PC-9 (cell line): ENCODE measurements around the gene PSTPIP1. TPM values are rescaled to one million over a fixed set of nuclear protein-coding genes. Genes with fewer than 3 reads are reported as not detected.

Source experiments
- BruUV-seq: library from RNA; stranded (reverse); fragments of 400-500 nt; replicated peaks from 2 replicates; lab custom pipeline; 2021; lab: Mats Ljungman, UMichigan
- CTCF ChIA-PET: fragments of 300-600 bp; sonication (Branson Sonifier 250); formaldehyde crosslinking; loops from one replicate; lab custom pipeline; 2022; ENCODE audit warnings: antibody characterized with exemption; lab: Charles Lee
- POLR2A ChIA-PET: fragments of 300-600 bp; sonication (Branson Sonifier 250); formaldehyde crosslinking; loops from one replicate; lab custom pipeline; 2022; ENCODE audit warnings: antibody characterized with exemption; ENCODE audit not compliant: unreplicated experiment; lab: Charles Lee
- DNase-seq, 2 experiments: peaks; one replicate each; pipeline versions ENCODE4 v3.0.0 to v3.0.0-alpha.2; 2015 to 2022; ENCODE audit warnings: mixed read lengths in 1 of 2
- H2AFZ ChIP-seq: fragments of 200-600 bp; sonication (generic); 2 replicates; pipeline ENCODE4 v1.8.1; 2017; ENCODE audit warnings: antibody characterized with exemption
- H3F3A ChIP-seq: fragments of 200-600 bp; sonication (generic); 2 replicates; pipeline ENCODE4 v1.8.1; 2017; ENCODE audit warnings: antibody characterized with exemption, mild to moderate bottlenecking, low read depth; ENCODE audit not compliant: insufficient read depth
- H3K27ac ChIP-seq: fragments of 200-600 bp; sonication (generic); 2 replicates; pipeline ENCODE4 v1.6.1; 2016; ENCODE audit warnings: mixed run types
- H3K27me3 ChIP-seq: fragments of 200-600 bp; sonication (generic); 2 replicates; pipeline ENCODE4 v1.6.1; 2016; ENCODE audit warnings: low read depth, mixed run types; ENCODE audit not compliant: insufficient read depth
- H3K36me3 ChIP-seq: fragments of 200-600 bp; sonication (generic); 2 replicates; pipeline ENCODE4 v1.6.1; 2016; ENCODE audit warnings: low read depth, mixed run types
- H3K4me1 ChIP-seq: fragments of 200-600 bp; sonication (generic); replicated peaks from 2 replicates; pipeline ENCODE4 v1.6.1; 2016; ENCODE audit warnings: mixed run types; ENCODE audit not compliant: insufficient read depth
- H3K4me2 ChIP-seq: fragments of 200-600 bp; sonication (generic); 2 replicates; pipeline ENCODE4 v1.6.1; 2017; ENCODE audit warnings: mixed run types
- H3K4me3 ChIP-seq: fragments of 200-600 bp; sonication (generic); 2 replicates; pipeline ENCODE4 v1.6.1; 2016; ENCODE audit warnings: mixed run types
- H3K79me2 ChIP-seq: fragments of 200-600 bp; sonication (generic); 2 replicates; pipeline ENCODE4 v1.6.1; 2017; ENCODE audit warnings: low read depth, mixed run types
- H3K9me2 ChIP-seq: fragments of 200-600 bp; sonication (generic); 2 replicates; pipeline ENCODE4 v1.8.1; 2017; ENCODE audit warnings: mild to moderate bottlenecking; ENCODE audit not compliant: insufficient read depth
- H3K9me3 ChIP-seq: fragments of 200-600 bp; sonication (generic); 2 replicates; pipeline ENCODE4 v1.8.1; 2016; ENCODE audit warnings: low read depth; ENCODE audit not compliant: insufficient read depth
- H4K20me1 ChIP-seq: fragments of 200-600 bp; sonication (generic); 2 replicates; pipeline ENCODE4 v1.8.1; 2017; ENCODE audit not compliant: insufficient read depth
- CTCF ChIP-seq: fragments of 200-600 bp; sonication (generic); conservative IDR thresholded peaks from 2 replicates; pipeline ENCODE4 v1.6.1; 2017; ENCODE audit warnings: mixed run types, antibody characterized with exemption, mild to moderate bottlenecking, moderate library complexity
- EZH2 ChIP-seq: fragments of 200-600 bp; sonication (generic); IDR thresholded peaks from 2 replicates; pipeline ENCODE4 v1.8.0; 2017; ENCODE audit warnings: antibody characterized with exemption, low read depth
- intact Hi-C: fragments of 100-400 bp; cut with micrococcal nuclease; formaldehyde crosslinking; loops from one replicate; pipeline ENCODE4 v1.10.0; 2022; ENCODE audit not compliant: unreplicated experiment
- total RNA-seq: library from RNA; stranded (reverse); gene quantifications from 2 replicates; pipeline ENCODE4 v1.2.3, GENCODE V29; 2021

The PSTPIP1 gene
- total RNA-seq, 1 experiment from 2014 or later = not detected

GRCh38 chr15:77017761-77018720, 23.1 kb downstream of the PSTPIP1 start:
- Histone ChIP-seq H3K4me3 (no peak overlapping the region), H3K9me2 (no peaks in the 10 kb centered on the region), H3K9me3 (no peaks in the 10 kb centered on the region), H2AFZ (no peak overlapping the region), H3K27ac (no peak overlapping the region), H3K27me3 (no peaks in the 10 kb centered on the region), H3F3A (no peaks in the 10 kb centered on the region), H3K4me1 (peaks cover 10% of the 10 kb centered on the region; the same call in 1 of the 2 replicates), H3K79me2 (no peaks in the 10 kb centered on the region), H3K36me3 (no peaks in the 10 kb centered on the region), H4K20me1 (no peaks in the 10 kb centered on the region), H3K4me2 (no peak overlapping the region)
- no TSS peak for BruUV-seq
- CTCF ChIA-PET = no interaction called here
- TF ChIP-seq CTCF = no peak
- no peak for TF ChIP-seq EZH2
- POLR2A ChIA-PET = no interaction called here
- intact Hi-C loops = no loop called here
- no peak for DNase-seq

DNA sequence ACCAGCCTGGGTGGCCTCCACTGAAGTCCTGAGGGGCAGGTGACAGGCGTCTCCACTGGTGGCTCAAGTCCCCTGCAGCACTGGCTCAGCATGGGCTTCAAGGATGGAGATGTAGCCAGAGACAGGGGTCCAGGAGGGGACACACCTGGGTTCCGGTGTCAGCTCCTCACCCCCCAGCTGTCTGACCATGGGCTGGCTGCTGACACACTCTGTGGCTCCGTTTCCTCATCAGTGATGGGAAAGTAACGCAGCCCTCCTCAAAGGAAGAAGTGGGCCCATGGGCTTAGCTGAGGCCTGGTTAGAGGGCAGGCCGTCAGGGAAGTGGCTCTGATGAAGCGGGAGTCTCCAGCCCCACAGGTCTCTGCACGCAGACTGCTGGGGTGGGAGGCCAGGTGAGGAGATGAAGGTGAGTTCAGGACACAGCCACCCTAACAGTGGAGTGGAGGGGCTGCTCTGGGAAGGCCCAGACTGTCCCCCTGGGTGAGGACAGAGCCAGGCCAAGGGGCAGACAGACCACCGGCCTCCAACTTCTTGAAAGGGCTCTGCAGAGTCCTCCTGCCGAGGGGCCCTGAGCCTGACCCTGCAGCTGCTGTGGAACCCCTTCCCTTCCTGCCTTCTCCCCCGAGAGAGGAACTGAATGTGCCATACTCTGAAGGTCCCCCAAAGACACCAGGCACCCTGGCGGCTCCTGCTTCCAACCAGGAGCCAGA, 24.0 kb downstream of the PSTPIP1 start:
- Histone ChIP-seq H3K27me3 (no peaks in the 10 kb centered on the region), H3F3A (no peaks in the 10 kb centered on the region), H3K4me1 (peaks cover 4% of the 10 kb centered on the region; the same call in 1 of the 2 replicates), H3K4me2 (no peak overlapping the region), H3K27ac (no peak overlapping the region), H3K9me2 (no peaks in the 10 kb centered on the region), H4K20me1 (no peaks in the 10 kb centered on the region), H2AFZ (no peak overlapping the region), H3K79me2 (no peaks in the 10 kb centered on the region), H3K4me3 (no peak overlapping the region), H3K9me3 (no peaks in the 10 kb centered on the region), H3K36me3 (no peaks in the 10 kb centered on the region)
- TF ChIP-seq EZH2 = no peak
- TF ChIP-seq CTCF = no peak
- intact Hi-C loops = no loop called here
- POLR2A ChIA-PET = no interaction called here
- CTCF ChIA-PET = no interaction called here
- no peak for DNase-seq
- BruUV-seq = no TSS peak

DNA sequence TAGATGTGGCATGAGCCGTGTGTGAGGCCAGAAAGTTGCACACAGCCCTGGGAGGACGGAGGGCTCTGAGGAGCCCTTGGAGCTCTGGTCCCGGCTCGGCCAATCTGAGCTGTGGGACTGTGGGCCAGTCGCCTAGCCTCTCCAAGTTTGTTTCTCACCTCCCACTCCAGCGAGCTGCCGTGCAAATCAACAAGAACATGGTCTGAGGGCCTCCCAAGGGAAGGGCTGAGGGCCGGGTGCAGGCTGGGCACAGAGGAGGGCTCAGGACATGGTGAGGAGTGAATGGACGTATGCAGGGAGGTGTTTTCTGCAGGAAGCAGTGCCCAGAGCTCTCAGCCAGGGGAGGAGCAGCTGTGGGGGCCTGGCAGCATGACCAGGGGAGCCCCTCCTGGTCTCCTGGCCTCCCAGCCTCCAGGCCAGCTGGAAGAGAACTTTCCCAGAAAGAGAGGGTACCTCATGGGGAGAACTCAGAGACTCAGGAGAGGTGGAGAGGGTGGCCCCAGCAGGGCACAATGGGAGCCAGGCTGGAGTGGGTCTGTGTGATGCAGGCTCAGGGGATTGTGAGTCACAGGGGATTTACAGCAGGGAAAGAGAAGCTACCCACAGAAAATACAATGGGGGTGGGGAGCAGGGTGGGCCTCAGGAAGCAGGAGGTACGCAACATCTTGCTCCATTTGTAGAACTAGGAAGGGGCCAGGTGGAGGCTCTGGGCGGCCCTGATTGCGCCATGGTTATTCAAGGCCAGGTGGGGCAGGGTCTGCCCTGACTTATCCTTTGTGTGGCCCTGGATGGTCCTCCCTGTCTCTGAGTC, 24.8 kb downstream of the PSTPIP1 start:
- Histone ChIP-seq H3K27ac (no peak overlapping the region), H3K4me2 (no peak overlapping the region), H3K4me1 (no peaks in the 10 kb centered on the region), H3K36me3 (no peaks in the 10 kb centered on the region), H3K27me3 (no peaks in the 10 kb centered on the region), H4K20me1 (no peaks in the 10 kb centered on the region), H3K9me2 (no peaks in the 10 kb centered on the region), H3K4me3 (no peak overlapping the region), H2AFZ (no peak overlapping the region), H3K79me2 (no peaks in the 10 kb centered on the region), H3K9me3 (no peaks in the 10 kb centered on the region), H3F3A (no peaks in the 10 kb centered on the region)
- DNase-seq = no peak
- TF ChIP-seq CTCF (no peak), EZH2 (no peak)
- no TSS peak for BruUV-seq
- ChIA-PET POLR2A (no interaction called here), CTCF (interaction anchor here (0.7 kb wide), 1 partner anchor 15 kb away, joined by 6 read pairs; no protein-coding TSS in a partner anchor)
- intact Hi-C loops = loop anchor here (5.0 kb wide), 1 partner anchor 117 kb away; no protein-coding TSS in a partner anchor
